ENCODE data around the gene PPME1.
"Not testable (repeated sequence)": the region's sequence is repeated elsewhere in the genome, so short reads cannot be mapped to it uniquely, and the experiment has no call there.

Gene PPME1

GRCh38 chr11:74134661-74135060, 36.4 kb upstream of the PPME1 start:
- DNase-seq, result no peak
- H3K36me3 ChIP-seq, result peaks cover 22% of the 10 kb centered on the region
- H3K27me3 ChIP-seq, result no peaks in the 10 kb centered on the region
- H3K4me3 ChIP-seq (ENCODE audit: low read depth, low read length), result no peak overlapping the region
- no peaks in the 10 kb centered on the region for H3K9me3 ChIP-seq
- no peaks in the 10 kb centered on the region; the same call in none of the 2 replicates for H3K4me1 ChIP-seq
- no peak for TF ChIP-seq CTCF (IDR thresholded peaks at IDR 0.05; ENCODE audit: low read depth, low read length)

- no peak for TF ChIP-seq CTCF (IDR thresholded peaks at IDR 0.05; ENCODE audit: low read depth, low read length)
- Histone ChIP-seq H3K4me3 (ENCODE audit: low read depth, low read length) (no peak overlapping the region), H3K27me3 (no peaks in the 10 kb centered on the region), H3K36me3 (peaks cover 21% of the 10 kb centered on the region), H3K4me1 (no peaks in the 10 kb centered on the region; the same call in none of the 2 replicates), H3K9me3 (no peaks in the 10 kb centered on the region)
- DNase-seq, result no peak
Observed at GRCh38 chr11:74135127-74135840, 35.8 kb upstream of the PPME1 start.

- Histone ChIP-seq H3K27me3 (no peaks in the 10 kb centered on the region), H3K4me3 (ENCODE audit: low read depth, low read length) (no peak overlapping the region), H3K36me3 (peaks cover 11% of the 10 kb centered on the region), H3K9me3 (no peaks in the 10 kb centered on the region), H3K4me1 (no peaks in the 10 kb centered on the region; the same call in none of the 2 replicates)
- TF ChIP-seq CTCF (IDR thresholded peaks at IDR 0.05; ENCODE audit: low read depth, low read length), result no peak
- DNase-seq, result no peak
Observed at GRCh38 chr11:74138021-74138420, 33.1 kb upstream of the PPME1 start.

- DNase-seq, result no peak
- Histone ChIP-seq H3K27me3 (no peaks in the 10 kb centered on the region), H3K36me3 (peaks cover 11% of the 10 kb centered on the region), H3K4me3 (ENCODE audit: low read depth, low read length) (no peak overlapping the region), H3K4me1 (no peaks in the 10 kb centered on the region; the same call in none of the 2 replicates), H3K9me3 (no peaks in the 10 kb centered on the region)
- no peak for TF ChIP-seq CTCF (IDR thresholded peaks at IDR 0.05; ENCODE audit: low read depth, low read length)
Observed at GRCh38 chr11:74138572-74138971, 32.5 kb upstream of the PPME1 start.

- Histone ChIP-seq H3K27me3 (no peaks in the 10 kb centered on the region), H3K36me3 (peaks cover 11% of the 10 kb centered on the region), H3K9me3 (no peaks in the 10 kb centered on the region), H3K4me3 (ENCODE audit: low read depth, low read length) (no peak overlapping the region), H3K4me1 (no peaks in the 10 kb centered on the region; the same call in none of the 2 replicates)
- no peak for TF ChIP-seq CTCF (IDR thresholded peaks at IDR 0.05; ENCODE audit: low read depth, low read length)
- DNase-seq, result no peak
Observed at GRCh38 chr11:74139151-74139918, 31.8 kb upstream of the PPME1 start.

GRCh38 chr11:74139919-74140431, 31.1 kb upstream of the PPME1 start:
- H3K9me3 ChIP-seq, H3K4me1 ChIP-seq, DNase-seq: not testable (repeated sequence)

More at GRCh38 chr11:74139919-74140431, 31.1 kb upstream of the PPME1 start:
- not testable (repeated sequence) for H3K27me3 ChIP-seq; H3K4me3 ChIP-seq (ENCODE audit: low read depth, low read length)
- peaks cover 11% of the 10 kb centered on the region for H3K36me3 ChIP-seq

All from BE2C (cell line).